ENCODE results near the gene IL36A.

Gene IL36A

DNA sequence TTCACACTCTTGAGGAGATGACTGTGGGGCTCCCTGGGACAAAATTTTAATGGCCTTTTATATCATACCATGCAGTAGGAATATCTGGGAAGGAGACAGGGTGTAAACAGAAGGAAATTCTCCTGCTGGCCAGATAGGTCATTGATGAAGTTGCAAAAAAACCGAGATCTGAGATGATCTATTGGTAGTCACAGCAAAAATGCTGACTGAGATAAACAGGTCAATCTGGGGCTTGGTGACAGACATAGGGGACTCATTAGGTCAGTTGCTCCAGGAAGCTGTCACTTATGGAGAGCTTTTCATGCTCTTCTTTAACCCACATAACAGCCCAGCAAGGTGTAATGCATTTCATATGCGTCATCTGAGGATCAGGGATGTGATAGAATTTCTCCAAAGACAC, 2.6 kb upstream of the IL36A start:
- no peak for DNase-seq (ENCODE audit: low read depth in 1 of 2, low spot score in 1 of 2)

GRCh38 chr2:113007250-113007649, 2.0 kb downstream of the IL36A start:
- DNase-seq (ENCODE audit: low read depth in 1 of 2, low spot score in 1 of 2), result no peak

GRCh38 chr2:113009622-113010021, 4.4 kb downstream of the IL36A start:
- no peak for DNase-seq (ENCODE audit: low read depth in 1 of 2, low spot score in 1 of 2)

- DNase-seq (ENCODE audit: low read depth in 1 of 2, low spot score in 1 of 2), result no peak
Observed at GRCh38 chr2:113010088-113010487, 4.8 kb downstream of the IL36A start.

- DNase-seq (ENCODE audit: low read depth in 1 of 2, low spot score in 1 of 2), result no peak
Observed at GRCh38 chr2:113011108-113011507, 5.8 kb downstream of the IL36A start.

DNA sequence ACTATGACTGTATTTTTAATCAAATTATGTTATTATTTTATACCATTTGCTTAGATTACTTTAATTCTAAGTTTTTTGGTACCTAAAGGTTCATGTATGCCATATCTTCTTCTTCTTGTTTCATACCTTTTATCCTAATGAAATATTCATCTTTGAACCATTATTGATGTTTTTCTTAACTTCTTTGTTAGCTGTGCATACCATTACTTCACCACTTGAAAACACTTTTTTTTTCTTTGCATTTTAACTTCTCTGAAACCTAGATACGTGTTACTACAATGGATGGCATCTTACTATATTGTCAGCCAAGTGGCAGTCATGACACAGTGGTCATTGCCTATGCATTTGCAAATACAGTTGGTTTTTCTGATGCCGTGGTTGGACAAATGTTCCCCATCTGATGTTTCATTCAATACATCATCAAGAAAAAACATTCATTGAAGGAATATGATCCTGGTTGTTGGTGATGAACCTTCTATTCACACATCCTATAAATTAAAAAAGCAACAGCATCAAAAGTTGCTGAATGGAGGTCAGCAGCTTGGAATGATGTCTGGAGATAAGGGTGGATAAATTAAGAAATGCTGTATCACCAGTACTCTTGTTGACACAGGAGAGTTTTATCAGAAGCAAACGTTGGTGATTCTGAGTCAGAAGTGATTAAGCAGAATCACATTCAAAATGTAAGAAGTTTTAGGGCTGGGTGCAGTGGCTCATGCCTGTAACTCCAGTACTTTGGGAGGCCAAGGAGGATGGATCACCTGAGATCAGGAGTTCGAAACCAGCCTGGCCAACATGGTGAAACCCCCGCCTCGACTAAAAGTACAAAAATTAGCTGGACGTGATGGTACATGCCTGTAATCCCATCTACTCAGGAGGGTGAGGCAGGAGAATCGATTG, 7.4 kb downstream of the IL36A start:
- DNase-seq (ENCODE audit: low read depth in 1 of 2, low spot score in 1 of 2), result no peak

DNA sequence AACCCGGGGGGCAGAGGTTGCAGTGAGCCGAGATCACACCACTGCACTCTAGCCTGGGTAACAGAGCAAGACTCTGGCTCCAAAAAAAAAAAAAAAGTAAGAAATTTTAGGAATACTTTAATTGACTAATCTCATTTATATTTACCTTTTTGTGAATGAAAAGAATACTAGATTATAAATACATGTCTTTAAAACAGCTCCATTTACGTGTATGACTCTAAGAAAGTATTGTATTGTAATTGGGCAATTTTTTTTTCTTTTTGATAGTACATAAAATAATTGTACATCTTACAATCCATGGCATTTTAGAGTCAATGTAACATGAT, 8.0 kb downstream of the IL36A start:
- DNase-seq (ENCODE audit: low read depth in 1 of 2, low spot score in 1 of 2), result no peak

DNA sequence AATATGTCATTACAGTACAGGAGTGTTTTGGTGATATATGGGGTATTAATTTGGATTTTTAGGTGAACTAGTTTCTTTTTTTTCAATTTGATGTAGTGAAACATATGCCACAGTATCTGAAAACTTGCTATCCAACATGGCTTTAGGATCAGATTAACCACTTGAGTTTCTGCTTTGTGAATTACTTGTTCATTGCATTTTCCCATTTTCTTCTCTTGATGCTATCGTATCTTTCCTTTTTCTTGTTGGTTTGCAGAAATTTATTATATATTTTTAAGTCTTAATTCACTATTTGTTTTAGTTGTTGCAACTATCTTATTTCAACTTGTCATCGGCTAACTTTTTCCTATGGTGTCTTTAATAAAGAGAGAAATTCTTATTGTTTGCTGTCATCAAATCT, 8.8 kb downstream of the IL36A start:
- DNase-seq (ENCODE audit: low read depth in 1 of 2, low spot score in 1 of 2), result no peak

DNA sequence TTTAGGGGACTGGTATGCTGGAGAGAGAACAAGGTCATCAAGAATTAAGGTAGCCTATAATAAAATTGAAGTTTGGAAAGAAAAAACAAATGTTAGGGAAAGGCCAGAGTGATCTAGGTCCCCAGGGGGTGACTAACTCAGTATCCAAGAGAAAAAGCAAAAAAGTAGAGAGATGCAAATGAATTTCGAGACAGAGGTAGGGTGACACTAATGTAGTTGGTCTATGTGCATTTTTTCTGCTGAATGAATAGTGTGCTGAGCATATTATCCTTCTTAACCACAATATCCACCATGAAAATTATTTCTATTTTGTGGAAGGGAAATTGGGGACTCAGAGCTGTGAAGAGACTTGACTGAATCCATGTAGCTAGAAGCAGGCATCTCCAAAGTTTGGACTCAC, 9.8 kb downstream of the IL36A start:
- DNase-seq (ENCODE audit: low read depth in 1 of 2, low spot score in 1 of 2), result no peak

DNA sequence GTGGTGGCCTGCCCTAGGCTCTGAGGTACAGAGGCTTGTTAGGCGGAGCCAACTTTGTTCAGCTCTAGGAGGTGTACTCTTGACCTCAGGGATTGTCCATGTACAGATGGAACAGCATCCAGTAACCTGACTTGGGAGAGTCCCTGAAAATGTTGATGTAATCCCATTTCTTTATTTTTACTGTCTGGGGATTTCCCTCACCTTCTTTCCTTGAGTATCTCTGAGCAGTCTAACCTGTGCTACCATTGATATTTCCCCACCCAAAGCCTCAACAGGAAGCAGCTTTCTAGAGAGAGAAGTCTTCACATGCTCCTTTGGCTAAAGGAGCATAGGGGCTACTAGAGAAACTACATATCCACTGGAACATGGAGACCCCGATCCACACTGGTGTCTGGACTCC, 10.4 kb downstream of the IL36A start:
- no peak for DNase-seq (ENCODE audit: low read depth in 1 of 2, low spot score in 1 of 2)

- no peak for DNase-seq (ENCODE audit: low read depth in 1 of 2, low spot score in 1 of 2)
Observed at GRCh38 chr2:113018509-113018908, 13.2 kb downstream of the IL36A start.

DNA sequence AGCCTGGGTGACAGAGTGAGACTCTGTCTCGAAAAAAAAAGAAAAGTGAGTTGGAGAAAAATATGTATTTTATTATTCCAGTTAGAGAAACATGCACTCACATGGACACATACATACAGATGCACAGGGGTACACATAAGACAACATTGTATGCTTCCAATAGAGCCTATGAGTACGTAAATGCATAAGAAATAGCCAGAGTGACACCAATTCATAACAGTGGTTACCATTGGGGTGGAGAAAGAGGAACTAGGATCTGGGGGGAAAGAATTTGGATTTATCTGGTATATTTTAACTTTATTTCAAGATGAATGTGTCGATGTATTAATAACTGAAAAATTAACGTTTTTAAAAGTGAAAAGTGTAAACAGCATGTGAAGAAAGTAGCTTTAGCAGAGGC, 16.1 kb downstream of the IL36A start:
- no peak for DNase-seq (ENCODE audit: low read depth in 1 of 2, low spot score in 1 of 2)

GRCh38 chr2:113024764-113025163, 19.5 kb downstream of the IL36A start:
- no peak for DNase-seq (ENCODE audit: low read depth in 1 of 2, low spot score in 1 of 2)

GRCh38 chr2:113025737-113026136, 20.5 kb downstream of the IL36A start:
- no peak for DNase-seq (ENCODE audit: low read depth in 1 of 2, low spot score in 1 of 2)

DNA sequence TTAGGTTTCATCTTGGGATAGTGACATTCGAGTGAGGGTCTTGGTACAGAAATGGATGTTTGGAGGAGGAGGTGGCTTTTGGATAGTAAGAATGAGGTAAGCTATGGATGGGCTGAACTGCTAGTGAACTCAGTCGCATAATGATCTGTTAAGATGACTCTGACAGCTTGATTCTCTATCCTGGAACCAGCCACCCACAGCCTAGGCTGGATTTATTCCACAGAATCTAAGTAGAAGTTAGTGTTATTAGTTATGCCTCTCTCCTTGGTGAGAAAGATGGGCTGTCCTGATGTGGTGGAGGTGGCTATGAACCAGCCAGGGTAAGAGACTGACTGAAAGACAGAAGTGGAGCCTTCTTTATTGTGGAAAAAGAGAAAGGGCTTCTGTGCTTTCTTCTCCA, 22.4 kb downstream of the IL36A start:
- no peak for DNase-seq (ENCODE audit: low read depth in 1 of 2, low spot score in 1 of 2)

GRCh38 chr2:113028112-113028511, 22.9 kb downstream of the IL36A start:
- DNase-seq (ENCODE audit: low read depth in 1 of 2, low spot score in 1 of 2), result no peak

GRCh38 chr2:113032737-113033136, 27.5 kb downstream of the IL36A start:
- no peak for DNase-seq (ENCODE audit: low read depth in 1 of 2, low spot score in 1 of 2)

DNA sequence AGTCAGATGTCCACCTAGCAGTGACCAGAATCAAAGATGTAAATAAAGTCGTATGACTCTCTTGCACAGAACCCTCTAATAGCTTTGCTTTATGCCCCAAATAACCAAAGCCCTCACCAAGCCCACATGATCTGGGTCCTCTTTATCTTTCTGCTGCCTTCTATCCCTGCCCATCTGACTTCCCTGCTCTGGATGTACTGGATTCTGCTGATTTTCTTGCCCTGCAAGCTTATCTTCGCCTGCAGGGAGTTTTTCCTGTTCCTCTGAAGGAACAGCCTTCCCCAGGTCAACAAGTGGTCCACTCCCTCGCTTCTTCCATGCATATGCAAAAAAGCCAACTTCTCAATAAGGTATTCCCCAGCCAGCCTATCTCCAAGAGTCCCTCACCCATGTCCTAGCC, 28.8 kb downstream of the IL36A start:
- DNase-seq (ENCODE audit: low read depth in 1 of 2, low spot score in 1 of 2), result no peak

DNA sequence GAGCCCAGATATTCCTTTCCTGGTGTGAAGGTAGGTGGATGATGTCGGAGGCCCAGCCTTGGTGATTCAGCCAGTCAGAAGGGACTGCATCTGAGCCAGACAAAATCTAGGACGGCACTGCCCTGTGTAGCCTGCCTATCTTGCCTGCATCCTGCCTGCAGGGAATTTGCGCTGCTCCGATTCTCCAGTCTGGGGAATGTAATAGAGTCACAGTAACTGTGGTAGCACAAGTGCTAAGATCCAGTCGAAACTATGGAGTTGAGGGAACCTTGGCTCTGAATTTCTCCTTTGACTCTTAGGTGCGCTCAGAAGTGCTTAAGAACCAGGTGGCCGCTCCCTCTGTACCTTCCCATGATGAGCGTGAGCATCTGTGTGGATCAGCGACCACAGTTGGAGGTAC, 31.5 kb downstream of the IL36A start:
- DNase-seq (ENCODE audit: low read depth in 1 of 2, low spot score in 1 of 2), result no peak

DNA sequence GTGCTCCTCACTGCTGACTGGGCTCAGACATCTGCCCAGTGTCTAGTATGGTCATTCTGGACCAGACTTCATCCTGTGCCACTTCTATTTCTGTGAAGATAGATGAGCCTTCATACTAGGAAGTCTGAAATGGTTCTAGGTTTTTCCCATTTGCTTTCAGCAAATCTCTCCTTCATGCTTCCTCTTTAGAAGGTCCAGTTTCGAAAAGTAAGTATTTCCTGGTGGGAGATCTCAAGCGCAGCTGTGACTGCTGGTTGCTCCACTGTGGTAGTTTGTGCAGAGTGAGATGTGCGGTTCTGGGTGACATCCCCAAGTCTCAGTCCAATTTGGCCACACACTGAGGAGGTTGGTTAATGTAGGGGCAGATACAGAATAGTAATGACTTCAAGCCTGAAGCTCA, 33.0 kb downstream of the IL36A start:
- DNase-seq (ENCODE audit: low read depth in 1 of 2, low spot score in 1 of 2), result no peak

GRCh38 chr2:113039158-113039557, 33.9 kb downstream of the IL36A start:
- no peak for DNase-seq (ENCODE audit: low read depth in 1 of 2, low spot score in 1 of 2)

DNA sequence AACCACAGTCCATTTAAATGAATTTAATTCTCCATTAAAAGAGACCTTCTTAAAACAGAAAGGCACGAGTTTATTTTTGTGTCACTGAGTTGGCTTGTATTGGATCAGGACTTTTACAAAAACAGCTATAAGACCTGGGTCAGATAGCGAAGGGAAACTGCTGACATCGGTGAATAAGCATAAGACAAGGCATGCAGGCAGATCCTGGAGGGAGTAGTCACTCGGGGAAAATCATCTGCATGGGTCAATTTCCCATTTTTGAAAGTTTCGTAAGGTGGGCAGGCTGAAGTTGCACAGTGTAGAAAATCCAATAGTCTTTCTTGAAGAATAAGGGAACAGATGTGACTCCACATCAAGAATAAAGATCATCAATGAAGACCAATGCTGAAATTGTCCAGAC, 34.5 kb downstream of the IL36A start:
- no peak for DNase-seq (ENCODE audit: low read depth in 1 of 2, low spot score in 1 of 2)

DNA sequence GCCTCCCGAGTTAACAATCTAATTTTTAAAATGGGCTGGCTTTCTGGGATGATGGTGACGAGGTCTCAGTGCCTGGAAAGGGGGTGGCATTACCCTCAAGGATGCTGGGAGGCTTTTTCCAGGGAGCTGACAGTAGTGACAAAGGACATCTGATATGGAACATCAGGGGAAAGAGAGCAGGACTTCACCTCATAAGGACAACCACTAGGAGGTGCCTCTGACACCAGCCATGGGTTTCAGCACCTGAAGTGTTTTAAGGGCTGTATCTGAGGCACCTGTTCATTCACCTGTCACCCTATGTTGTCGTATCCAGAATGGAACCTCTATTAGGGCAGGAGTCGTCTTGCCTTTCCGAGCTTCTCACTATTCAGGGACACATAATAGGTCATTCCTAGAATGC, 36.6 kb downstream of the IL36A start:
- no peak for DNase-seq (ENCODE audit: low read depth in 1 of 2, low spot score in 1 of 2)
